A549 (cell line): ENCODE data around the gene TMEM223. TPM values are rescaled to one million over a fixed set of nuclear protein-coding genes. Genes with fewer than 3 reads are reported as not detected.

ENCODE experiments used
- ATAC-seq, 2 experiments: fragments of 200-7000 bp in 1 of 2; fragments of >200 bp in 1 of 2; cut with Nextera tagmentation in 1 of 2; cut with Tn5 transposase in 1 of 2; 3 replicates each; pipeline versions ENCODE4 v1.8.0 to v1.9.1; 2018 to 2020; ENCODE audit warnings: mild to moderate bottlenecking in 1 of 2, moderate library complexity in 1 of 2
- CTCF ChIA-PET: fragments of 300-600 bp; sonication (Branson Sonifier 250); formaldehyde crosslinking; extraction: SDS; loops from one replicate; lab custom pipeline; 2021; ENCODE audit warnings: antibody characterized with exemption, inconsistent platforms; lab: Yijun Ruan, JAX
- POLR2A ChIA-PET: fragments of 350-600 bp; formaldehyde crosslinking; extraction: SDS; loops from one replicate; lab custom pipeline; 2021; ENCODE audit warnings: antibody characterized with exemption, inconsistent platforms; lab: Yijun Ruan, JAX
- DNase-seq, 2 experiments: peaks; one replicate each; pipeline versions ENCODE4 v3.0.0 to v3.0.0-alpha.2; 2011 to 2016; ENCODE audit warnings: low read depth in 1 of 2, low spot score in 1 of 2
- FAIRE-seq: peaks from 2 replicates; lab custom pipeline; 2011; peaks lifted over from hg19 to GRCh38; lab: Jason Lieb, UNC
- H3K27ac ChIP-seq, 2 experiments: fragments of >200 bp; sonication (Bioruptor Twin); formaldehyde crosslinking; 3 replicates each; pipeline ENCODE4 v1.5.1; 2016 to 2017
- H3K4me1 ChIP-seq: fragments of >200 bp; sonication (Bioruptor Twin); formaldehyde crosslinking; 3 replicates; pipeline ENCODE4 v1.6.1; 2016
- H3K4me2 ChIP-seq: fragments of >200 bp; sonication (Bioruptor Twin); formaldehyde crosslinking; 3 replicates; pipeline ENCODE4 v1.6.1; 2016
- H3K4me3 ChIP-seq: fragments of >200 bp; sonication (Bioruptor Twin); formaldehyde crosslinking; 3 replicates; pipeline ENCODE4 v1.5.1; 2016
- H3K9me3 ChIP-seq: fragments of >200 bp; sonication (Bioruptor Twin); formaldehyde crosslinking; 3 replicates; pipeline ENCODE4 v1.6.1; 2016
- BHLHE40 ChIP-seq: IDR thresholded peaks from 2 replicates; pipeline ENCODE4 v1.6.1; 2012; ENCODE audit warnings: low read depth, low read length, inconsistent platforms
- CHD4 ChIP-seq: fragments of 200-600 bp; sonication (generic); IDR thresholded peaks from 2 replicates; pipeline ENCODE4 v1.6.1; 2016; ENCODE audit warnings: antibody characterized with exemption, mild to moderate bottlenecking, borderline replicate concordance
- CTCF ChIP-seq: fragments of >200 bp; sonication (Bioruptor Twin); formaldehyde crosslinking; IDR thresholded peaks from 3 replicates; pipeline ENCODE4 v1.5.1; 2016
- EP300 ChIP-seq, 2 experiments: fragments of >200 bp; sonication (Bioruptor Twin); formaldehyde crosslinking; IDR thresholded peaks; 2 replicates in 1 of 2; 3 replicates in 1 of 2; pipeline ENCODE4 v1.6.1; 2016 to 2017
- ESRRA ChIP-seq: fragments of 150-350 bp; IDR thresholded peaks from 2 replicates; pipeline ENCODE4 v1.6.1; 2014; ENCODE audit warnings: mild to moderate bottlenecking, low read length, borderline replicate concordance
- FOSB ChIP-seq: fragments of 250-450 bp; sonication (Bioruptor Pico); IDR thresholded peaks from 2 replicates; pipeline ENCODE4 v1.5.0; 2020; ENCODE audit warnings: mild to moderate bottlenecking, moderate library complexity
- GATA3 ChIP-seq: IDR thresholded peaks from 2 replicates; pipeline ENCODE4 v1.6.1; 2012; ENCODE audit warnings: borderline replicate concordance
- HMGXB4 ChIP-seq: fragments of 250-450 bp; sonication (Bioruptor Pico); IDR thresholded peaks from 2 replicates; pipeline ENCODE4 v1.5.0; 2021; ENCODE audit warnings: mild to moderate bottlenecking, moderate library complexity, borderline replicate concordance
- HOXA7 ChIP-seq: fragments of 250-450 bp; sonication (Bioruptor Pico); IDR thresholded peaks from 2 replicates; pipeline ENCODE4 v1.5.0; 2020; ENCODE audit warnings: mild to moderate bottlenecking, moderate library complexity
- HOXB13 ChIP-seq: fragments of 250-450 bp; sonication (Bioruptor Pico); IDR thresholded peaks from 2 replicates; pipeline ENCODE4 v1.5.0; 2020; ENCODE audit warnings: low read depth, mild to moderate bottlenecking, moderate library complexity
- KDM1A ChIP-seq: fragments of 200-600 bp; sonication (generic); IDR thresholded peaks from 2 replicates; pipeline ENCODE4 v1.6.1; 2016; ENCODE audit warnings: low read depth, mild to moderate bottlenecking
- KDM5A ChIP-seq: fragments of 200-600 bp; sonication (generic); IDR thresholded peaks from 2 replicates; pipeline ENCODE4 v1.6.1; 2016; ENCODE audit warnings: antibody characterized with exemption, mild to moderate bottlenecking
- MYC ChIP-seq: IDR thresholded peaks from 2 replicates; pipeline ENCODE4 v1.6.1; 2012; ENCODE audit warnings: mild to moderate bottlenecking, inconsistent platforms, low read length, improper control_type of control experiment, borderline replicate concordance
- NFE2L2 ChIP-seq: fragments of 150-350 bp; conservative IDR thresholded peaks from 2 replicates; pipeline ENCODE4 v1.6.1; 2014; ENCODE audit warnings: low read length
- POLR2A ChIP-seq: IDR thresholded peaks from 2 replicates; pipeline ENCODE4 v1.6.1; 2012; ENCODE audit warnings: mild to moderate bottlenecking, low read length
- POLR2AphosphoS2 ChIP-seq: conservative IDR thresholded peaks from 2 replicates; pipeline ENCODE4 v1.6.1; 2012; ENCODE audit warnings: low read length, improper control_type of control experiment, inconsistent platforms
- RARB ChIP-seq: fragments of 250-450 bp; sonication (Bioruptor Pico); IDR thresholded peaks from 2 replicates; pipeline ENCODE4 v1.8.0; 2021; ENCODE audit warnings: mild to moderate bottlenecking, moderate library complexity
- RNF2 ChIP-seq: fragments of 200-600 bp; sonication (generic); IDR thresholded peaks from 2 replicates; pipeline ENCODE4 v1.6.1; 2016; ENCODE audit warnings: low read depth, mild to moderate bottlenecking, antibody characterized with exemption, moderate library complexity, borderline replicate concordance
- TFCP2L1 ChIP-seq: fragments of 250-450 bp; sonication (Bioruptor Pico); IDR thresholded peaks from 2 replicates; pipeline ENCODE4 v1.5.0; 2021; ENCODE audit warnings: mild to moderate bottlenecking
- ZC3H11A ChIP-seq: fragments of 450-650 bp; IDR thresholded peaks from 2 replicates; pipeline ENCODE4 v1.6.1; 2014; ENCODE audit warnings: antibody characterized with exemption, mild to moderate bottlenecking
- WGBS: methylation state at CpG from one replicate; pipeline ENCODE4 v1.1.6; 2017; ENCODE audit errors: missing lambda C conversion rate; 5-methylcytosine and 5-hydroxymethylcytosine counted together
- polyA plus RNA-seq, 4 experiments: library from polyadenylated mRNA; depleted of rRNA in 3 of 4; stranded (reverse); fragments of >200 nt; fragmentation: RNase III in 1 of 4; extraction: RNeasy Plus Mini Kit Qiagen cat#74134 plus additional on column Dnase treatment in 1 of 4; gene quantifications; 2 replicates in 3 of 4; 3 replicates in 1 of 4; pipeline ENCODE4 v1.2.3, GENCODE V29; 2011 to 2017
- TF ChIP-seq, protein P1 (sequence below): fragments of 250-450 bp; sonication (Bioruptor Pico); IDR thresholded peaks from 2 replicates; pipeline ENCODE4 v1.5.0; 2020; ENCODE audit warnings: low read depth, mild to moderate bottlenecking, moderate library complexity
- TF ChIP-seq, protein P2 (sequence below): IDR thresholded peaks from 2 replicates; pipeline ENCODE4 v1.6.1; 2012; ENCODE audit warnings: low read depth, borderline replicate concordance
- TF ChIP-seq, protein P3 (sequence below): IDR thresholded peaks from 2 replicates; pipeline ENCODE4 v1.6.1; 2012

TMEM223 gene
- polyA plus RNA-seq, 2 of the 4 experiments (the other 2 are of a cell fraction) = 23.5 to 26.5 TPM

DNA sequence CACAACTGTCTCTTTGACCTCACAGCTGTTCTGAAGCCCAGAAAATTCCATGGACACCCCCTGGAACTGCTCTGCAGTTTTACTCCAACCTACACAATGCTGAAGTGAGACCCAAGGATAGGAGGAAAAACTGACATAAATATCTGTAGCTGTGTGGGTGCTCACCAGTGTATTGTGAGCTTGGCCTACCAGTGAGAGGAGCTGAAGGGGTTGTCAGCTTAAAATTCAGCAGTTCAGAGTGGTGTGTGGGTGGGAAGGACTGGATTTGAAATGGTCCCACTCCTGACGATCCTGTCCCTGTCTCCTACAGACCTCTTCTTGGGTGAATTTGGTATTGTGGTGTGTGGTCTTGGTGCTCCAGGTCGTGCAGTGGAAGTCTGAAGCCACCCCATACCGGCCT is 2.2 kb downstream of the TMEM223 start:
- H3K4me2 ChIP-seq = peak overlapping the region; percentile 60; the same call in 2 of the 3 replicates
- CTCF ChIA-PET = interaction anchor here (0.6 to 8.3 kb wide), 9 partner anchors 12 to 561 kb away, joined by 3 to 211 read pairs (median 3); partner anchors contain the start of gene TAF6L

DNA sequence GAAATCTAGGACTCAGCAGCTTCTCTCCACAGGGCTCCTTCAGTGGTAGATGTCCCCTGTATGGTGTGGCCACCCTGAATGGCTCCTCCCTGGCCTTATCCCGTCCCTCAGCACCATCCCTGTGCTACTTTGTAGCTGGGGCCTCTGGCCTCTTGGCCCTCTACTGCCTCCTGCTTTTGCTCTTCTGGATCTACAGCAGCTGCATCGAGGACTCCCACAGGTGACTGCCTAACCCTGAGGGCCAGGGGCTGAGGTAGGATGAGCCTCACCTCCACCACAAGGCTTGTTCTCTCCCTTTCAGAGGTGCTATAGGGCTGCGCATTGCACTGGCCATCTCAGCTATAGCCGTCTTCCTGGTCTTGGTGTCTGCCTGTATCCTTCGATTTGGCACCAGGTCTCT is 2.8 kb downstream of the TMEM223 start:
- Histone ChIP-seq H3K4me3 (no peak overlapping the region), H3K9me3 (no peaks in the 10 kb centered on the region), H3K27ac (no peak overlapping the region), H3K4me1 (peaks cover 37% of the 10 kb centered on the region), H3K4me2 (peak overlapping the region; percentile 60)
- 77% methylated on average over 5 of the region's 5 CpGs for WGBS
- FAIRE-seq (no peak), DNase-seq (peak in 1 of 2 experiments; percentile 27), ATAC-seq (no peak)
- ChIA-PET POLR2A (interaction anchor here (1.4 to 3.6 kb wide), 3 partner anchors 17 to 197 kb away, joined by 4 to 59 read pairs (median 8); partner anchors contain the start of genes TUT1 and WDR74), CTCF (interaction anchor here (0.6 to 8.3 kb wide), 10 partner anchors 13 to 394 kb away, joined by 3 to 211 read pairs (median 3); partner anchors contain the start of genes C11orf98, CSKMT and TAF6L)
- TF ChIP-seq GATA3 (0 out of 2 replicates have a peak, but pooled peaks have one; percentile 7), KDM1A (no peak)
- TF ChIP-seq, all 56 proteins: peak for 1

More for the DNA sequence above, 2.2 kb downstream of the TMEM223 start:
- Histone ChIP-seq H3K4me3 (no peak overlapping the region), H3K27ac (no peak overlapping the region), H3K4me1 (peaks cover 37% of the 10 kb centered on the region), H3K9me3 (no peaks in the 10 kb centered on the region)
- no peak for DNase-seq
- FAIRE-seq = no peak
- WGBS = 87% methylated on average over 3 of the region's 3 CpGs
- POLR2A ChIA-PET = interaction anchor here (1.4 to 3.7 kb wide), 2 partner anchors 17 to 51 kb away, joined by 4 to 20 read pairs; no protein-coding TSS in a partner anchor
- TF ChIP-seq CTCF (no peak), RARB (CRISPR knock-in tag) (no peak), POLR2A (no peak), ESRRA (no peak), HOXA7 (no peak), EP300 (IDR thresholded peaks at IDR 0.05) (no peak), ZC3H11A (no peak), TFCP2L1 (CRISPR knock-in tag) (no peak), BHLHE40 (no peak), GATA3 (no peak), CHD4 (no peak), RNF2 (no peak), NFE2L2 (no peak), HOXB13 (no peak)
- ATAC-seq = no peak

DNA sequence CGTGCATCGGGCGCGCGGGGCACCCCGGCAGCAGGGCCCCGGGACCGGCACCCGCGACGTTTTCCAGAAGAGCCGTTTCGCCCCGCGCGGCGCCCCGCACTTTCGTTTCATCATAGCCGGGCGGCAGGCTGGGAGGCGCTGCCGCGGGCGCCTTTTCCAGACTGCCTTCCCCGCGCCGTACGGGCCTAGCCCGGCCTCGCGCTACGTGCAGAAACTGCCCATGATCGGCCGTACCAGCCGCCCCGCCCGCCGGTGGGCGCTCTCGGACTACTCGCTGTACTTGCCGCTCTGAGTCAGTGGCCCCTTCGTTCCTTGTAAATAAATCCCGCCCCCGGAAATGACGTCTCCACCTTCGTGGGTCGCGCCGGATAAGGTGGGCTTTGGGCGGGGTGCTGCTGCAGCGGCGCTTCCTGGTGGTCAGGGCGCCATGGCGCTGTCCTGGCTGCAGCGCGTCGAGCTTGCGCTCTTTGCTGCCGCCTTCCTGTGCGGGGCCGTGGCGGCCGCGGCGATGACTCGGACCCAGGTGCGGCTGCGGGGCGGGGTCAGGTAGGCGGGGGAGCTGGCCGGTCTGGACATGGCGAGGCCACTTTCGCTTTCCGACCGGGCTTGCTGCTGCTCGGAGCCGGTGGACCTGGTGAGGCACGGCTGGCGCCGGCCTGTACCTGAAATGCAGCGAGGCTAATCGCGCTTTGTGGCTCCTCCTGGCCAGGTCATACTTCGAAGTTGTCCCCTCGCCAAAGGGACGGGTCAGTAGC is 4.6 kb downstream of the TMEM223 start, which contains the start of gene TMEM179B:
TMEM179B (plus strand) TSS at position 398 of the 755 bp plus-strand sequence; CDS start at position 428, 30 bp downstream.
- FAIRE-seq (no peak), ATAC-seq (peak; percentile 77 to 79), DNase-seq (peak; percentile 93 to 98)
- ChIA-PET CTCF (interaction anchor here (0.5 to 8.3 kb wide), 50 partner anchors 9 to 1531 kb away, joined by 3 to 211 read pairs (median 4); partner anchors contain the start of genes C11orf98, CSKMT, HNRNPUL2 and NXF1), POLR2A (interaction anchor here (0.6 to 3.6 kb wide), 17 partner anchors 12 to 196 kb away, joined by 3 to 59 read pairs (median 8); partner anchors contain the start of genes C11orf98, CSKMT, HNRNPUL2 and NXF1)
- Histone ChIP-seq H3K27ac (peak within 1 kb of the TSS; percentile 89 to 96), H3K4me3 (peak within 1 kb of the TSS; percentile 78), H3K4me1 (peaks cover 33% of the 10 kb centered on the region), H3K4me2 (peak within 1 kb of the TSS; percentile 77), H3K9me3 (no peaks in the 10 kb centered on the region)
- 2% methylated on average over 39 of the region's 88 CpGs for WGBS
- TF ChIP-seq CTCF = no peak; the same call in 2 of the 3 replicates
- peak; percentile 70 for TF ChIP-seq KDM5A
- no peak for TF ChIP-seq POLR2AphosphoS2
- TF ChIP-seq, protein P1, sequence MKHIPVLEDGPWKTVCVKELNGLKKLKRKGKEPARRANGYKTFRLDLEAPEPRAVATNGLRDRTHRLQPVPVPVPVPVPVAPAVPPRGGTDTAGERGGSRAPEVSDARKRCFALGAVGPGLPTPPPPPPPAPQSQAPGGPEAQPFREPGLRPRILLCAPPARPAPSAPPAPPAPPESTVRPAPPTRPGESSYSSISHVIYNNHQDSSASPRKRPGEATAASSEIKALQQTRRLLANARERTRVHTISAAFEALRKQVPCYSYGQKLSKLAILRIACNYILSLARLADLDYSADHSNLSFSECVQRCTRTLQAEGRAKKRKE (CRISPR knock-in tag) = no peak
- TF ChIP-seq HMGXB4 (CRISPR knock-in tag) = peak; percentile 27; the same call in 1 of the 2 replicates
- TF ChIP-seq FOSB = no peak
- TF ChIP-seq, protein P2, sequence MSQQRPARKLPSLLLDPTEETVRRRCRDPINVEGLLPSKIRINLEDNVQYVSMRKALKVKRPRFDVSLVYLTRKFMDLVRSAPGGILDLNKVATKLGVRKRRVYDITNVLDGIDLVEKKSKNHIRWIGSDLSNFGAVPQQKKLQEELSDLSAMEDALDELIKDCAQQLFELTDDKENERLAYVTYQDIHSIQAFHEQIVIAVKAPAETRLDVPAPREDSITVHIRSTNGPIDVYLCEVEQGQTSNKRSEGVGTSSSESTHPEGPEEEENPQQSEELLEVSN = peak; percentile 48; the same call in 1 of the 2 replicates
- TF ChIP-seq MYC = peak; percentile 41
- TF ChIP-seq, protein P3, sequence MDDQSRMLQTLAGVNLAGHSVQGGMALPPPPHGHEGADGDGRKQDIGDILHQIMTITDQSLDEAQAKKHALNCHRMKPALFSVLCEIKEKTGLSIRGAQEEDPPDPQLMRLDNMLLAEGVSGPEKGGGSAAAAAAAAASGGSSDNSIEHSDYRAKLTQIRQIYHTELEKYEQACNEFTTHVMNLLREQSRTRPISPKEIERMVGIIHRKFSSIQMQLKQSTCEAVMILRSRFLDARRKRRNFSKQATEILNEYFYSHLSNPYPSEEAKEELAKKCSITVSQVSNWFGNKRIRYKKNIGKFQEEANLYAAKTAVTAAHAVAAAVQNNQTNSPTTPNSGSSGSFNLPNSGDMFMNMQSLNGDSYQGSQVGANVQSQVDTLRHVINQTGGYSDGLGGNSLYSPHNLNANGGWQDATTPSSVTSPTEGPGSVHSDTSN = peak; percentile 79
